Natural killer cell (primary cell): ENCODE results near the gene WLS. TPM values are rescaled to one million over a fixed set of nuclear protein-coding genes. Genes with fewer than 3 reads are reported as not detected.

Experiments used
- ATAC-seq, 3 donors: fragments of 150-1000 bp in 2 of 3; fragments of 200-7000 bp in 1 of 3; cut with Tn5 transposase; 1 replicate in 1 of 3; 2 replicates in 2 of 3; pipeline ENCODE4 v1.10.0; 2021; ENCODE audit warnings: mild to moderate bottlenecking in 2 of 3, moderate library complexity in 2 of 3
- DNase-seq, 2 donors: peaks; one replicate each; pipeline versions ENCODE4 v3.0.0 to v3.0.0-alpha.2; 2013 to 2021; ENCODE audit warnings: mixed read lengths in 1 of 2
- H3K27ac ChIP-seq: one replicate; pipeline ENCODE4 v1.5.1; 2013; ENCODE audit warnings: mild to moderate bottlenecking, low read length
- H3K27me3 ChIP-seq: one replicate; pipeline ENCODE4 v1.6.1; 2013; ENCODE audit warnings: low read length; ENCODE audit not compliant: control insufficient read depth, insufficient read depth
- H3K36me3 ChIP-seq: one replicate; pipeline ENCODE4 v1.6.1; 2013; ENCODE audit warnings: low read length; ENCODE audit not compliant: control insufficient read depth, insufficient read depth
- H3K4me1 ChIP-seq: one replicate; pipeline ENCODE4 v1.6.1; 2013; ENCODE audit warnings: low read length; ENCODE audit not compliant: control insufficient read depth, insufficient read depth
- H3K4me3 ChIP-seq: one replicate; pipeline ENCODE4 v1.5.1; 2013; ENCODE audit warnings: low read length
- H3K9me3 ChIP-seq: one replicate; pipeline ENCODE4 v1.6.1; 2013; ENCODE audit warnings: low read length; ENCODE audit not compliant: control insufficient read depth, insufficient read depth
- H3K27ac Mint-ChIP-seq, 2 donors: one replicate each; pipeline ENCODE4 v1.8.0; 2022; ENCODE audit warnings: mild to moderate bottlenecking in 2 of 2, mixed read lengths in 2 of 2, moderate library complexity in 1 of 2
- H3K27me3 Mint-ChIP-seq, 2 donors: one replicate each; pipeline ENCODE4 v1.8.0; 2022; ENCODE audit warnings: low read depth in 2 of 2, mixed read lengths in 2 of 2
- H3K36me3 Mint-ChIP-seq: one replicate; pipeline ENCODE4 v1.8.0; 2022; ENCODE audit warnings: mixed read lengths
- H3K4me1 Mint-ChIP-seq, 2 donors: one replicate each; pipeline ENCODE4 v1.8.0; 2022; ENCODE audit warnings: mixed read lengths in 2 of 2
- H3K4me3 Mint-ChIP-seq: one replicate; pipeline ENCODE4 v1.8.0; 2022; ENCODE audit warnings: mild to moderate bottlenecking, moderate library complexity, mixed read lengths
- H3K9me3 Mint-ChIP-seq, 2 donors: one replicate each; pipeline ENCODE4 v1.8.0; 2022; ENCODE audit warnings: mixed read lengths in 2 of 2
- WGBS: methylation state at CpG from one replicate; pipeline ENCODE4 v1.1.7; 2013; ENCODE audit warnings: missing lambda C conversion rate; ENCODE audit not compliant: insufficient coverage; 5-methylcytosine and 5-hydroxymethylcytosine counted together
- intact Hi-C: fragments of 100-400 bp; cut with micrococcal nuclease; formaldehyde crosslinking; loops from one replicate; pipeline ENCODE4 v1.14.2; 2022
- total RNA-seq, 4 donors: library from RNA; stranded (reverse); fragments of 120-200 nt in 1 of 4; gene quantifications; one replicate each; pipeline versions ENCODE4 v1.2.3 to v1.2.4, GENCODE V29; 2013 to 2022
- TF ChIP-seq, protein P1 (sequence below): fragments of 200-600 bp; IDR thresholded peaks from one replicate; pipeline ENCODE4 v1.8.0; 2022; ENCODE audit warnings: antibody characterized with exemption

WLS gene
- total RNA-seq, 3 donors from 2014 or later (not counting 1 experiment from before 2014, with no cell fraction given), result 0.75 to 1.4 TPM; not detected in 1

DNA sequence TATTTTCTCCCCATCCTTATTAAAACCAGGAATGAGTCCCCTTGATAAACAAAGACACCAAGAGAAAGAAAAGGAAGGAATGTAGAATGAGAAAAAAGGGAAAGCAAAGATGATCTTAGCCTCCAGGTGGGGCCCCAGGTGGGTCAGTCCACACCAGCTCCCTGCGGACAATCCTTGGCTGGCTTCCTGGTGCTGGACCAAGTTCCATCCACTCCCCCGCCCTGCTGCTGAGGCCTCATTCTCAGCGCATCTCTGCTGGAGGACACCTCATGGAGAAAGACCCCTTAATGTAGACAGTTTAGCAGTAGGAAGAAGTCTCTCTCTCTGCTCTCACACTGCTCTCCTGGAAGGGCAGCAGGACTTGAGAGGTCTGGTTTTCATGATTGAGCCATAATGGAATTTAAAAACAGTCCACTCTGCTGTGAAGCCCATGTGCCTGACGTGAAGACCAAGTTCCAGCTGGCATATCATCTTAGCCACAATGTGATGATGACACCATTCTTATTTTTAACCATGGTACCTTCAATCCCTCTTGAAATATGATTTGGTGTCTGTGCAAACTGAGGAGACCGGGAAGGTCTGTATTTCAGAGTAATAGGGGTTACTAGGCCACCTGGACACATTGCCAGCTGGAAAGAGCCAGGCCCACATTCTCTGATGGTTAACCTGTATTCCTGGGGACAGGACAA, 83.1 kb downstream of the WLS start:
- H3K27ac ChIP-seq, result no peak overlapping the region
- no peak for DNase-seq
- Mint-ChIP-seq H3K4me3 (no peak overlapping the region), H3K9me3 (no peaks in the 10 kb centered on the region), H3K27ac (no peak overlapping the region), H3K36me3 (no peaks in the 10 kb centered on the region), H3K27me3 (no peaks in the 10 kb centered on the region), H3K4me1 (no peaks in the 10 kb centered on the region)
- no peak for ATAC-seq
- no peaks in the 10 kb centered on the region for H3K4me1 ChIP-seq
- intact Hi-C loops, result no loop called here
- no peaks in the 10 kb centered on the region for H3K27me3 ChIP-seq
- no peak overlapping the region for H3K4me3 ChIP-seq
- 83% methylated on average over 5 of the region's 5 CpGs for WGBS
- no peaks in the 10 kb centered on the region for H3K9me3 ChIP-seq
- no peaks in the 10 kb centered on the region for H3K36me3 ChIP-seq
- TF ChIP-seq, protein P1, sequence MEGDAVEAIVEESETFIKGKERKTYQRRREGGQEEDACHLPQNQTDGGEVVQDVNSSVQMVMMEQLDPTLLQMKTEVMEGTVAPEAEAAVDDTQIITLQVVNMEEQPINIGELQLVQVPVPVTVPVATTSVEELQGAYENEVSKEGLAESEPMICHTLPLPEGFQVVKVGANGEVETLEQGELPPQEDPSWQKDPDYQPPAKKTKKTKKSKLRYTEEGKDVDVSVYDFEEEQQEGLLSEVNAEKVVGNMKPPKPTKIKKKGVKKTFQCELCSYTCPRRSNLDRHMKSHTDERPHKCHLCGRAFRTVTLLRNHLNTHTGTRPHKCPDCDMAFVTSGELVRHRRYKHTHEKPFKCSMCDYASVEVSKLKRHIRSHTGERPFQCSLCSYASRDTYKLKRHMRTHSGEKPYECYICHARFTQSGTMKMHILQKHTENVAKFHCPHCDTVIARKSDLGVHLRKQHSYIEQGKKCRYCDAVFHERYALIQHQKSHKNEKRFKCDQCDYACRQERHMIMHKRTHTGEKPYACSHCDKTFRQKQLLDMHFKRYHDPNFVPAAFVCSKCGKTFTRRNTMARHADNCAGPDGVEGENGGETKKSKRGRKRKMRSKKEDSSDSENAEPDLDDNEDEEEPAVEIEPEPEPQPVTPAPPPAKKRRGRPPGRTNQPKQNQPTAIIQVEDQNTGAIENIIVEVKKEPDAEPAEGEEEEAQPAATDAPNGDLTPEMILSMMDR, result no peak

DNA sequence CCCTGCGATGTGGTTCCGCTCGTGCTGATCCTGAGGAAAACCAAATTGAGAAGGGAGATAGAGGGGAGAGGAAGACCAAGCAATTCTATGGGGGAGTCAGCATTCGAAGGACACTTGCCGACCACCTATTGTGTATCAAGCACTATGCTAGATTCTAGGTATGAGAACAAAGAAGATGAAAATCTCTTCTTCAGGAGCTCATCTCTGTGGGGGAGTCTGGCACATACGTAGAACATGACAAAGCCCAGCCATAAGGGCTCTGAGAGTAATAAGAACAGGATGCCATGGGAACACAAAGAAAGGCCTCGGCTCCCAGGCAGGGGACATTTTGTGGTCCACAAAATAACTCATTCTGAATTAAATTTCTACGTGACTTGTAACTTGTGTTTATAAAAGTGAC, 83.7 kb downstream of the WLS start:
- ATAC-seq (no peak), DNase-seq (no peak)
- no peak overlapping the region for H3K4me3 Mint-ChIP-seq
- no peaks in the 10 kb centered on the region for H3K36me3 Mint-ChIP-seq
- H3K9me3 Mint-ChIP-seq, result no peaks in the 10 kb centered on the region
- Histone ChIP-seq H3K9me3 (no peaks in the 10 kb centered on the region), H3K36me3 (no peaks in the 10 kb centered on the region), H3K4me3 (no peak overlapping the region), H3K27me3 (no peaks in the 10 kb centered on the region), H3K4me1 (no peaks in the 10 kb centered on the region), H3K27ac (no peak overlapping the region)
- no peaks in the 10 kb centered on the region for H3K27me3 Mint-ChIP-seq
- no peaks in the 10 kb centered on the region for H3K4me1 Mint-ChIP-seq
- TF ChIP-seq, protein P1, result no peak
- intact Hi-C loops, result no loop called here
- 97% methylated on average over 7 of the region's 8 CpGs for WGBS
- no peak overlapping the region for H3K27ac Mint-ChIP-seq

DNA sequence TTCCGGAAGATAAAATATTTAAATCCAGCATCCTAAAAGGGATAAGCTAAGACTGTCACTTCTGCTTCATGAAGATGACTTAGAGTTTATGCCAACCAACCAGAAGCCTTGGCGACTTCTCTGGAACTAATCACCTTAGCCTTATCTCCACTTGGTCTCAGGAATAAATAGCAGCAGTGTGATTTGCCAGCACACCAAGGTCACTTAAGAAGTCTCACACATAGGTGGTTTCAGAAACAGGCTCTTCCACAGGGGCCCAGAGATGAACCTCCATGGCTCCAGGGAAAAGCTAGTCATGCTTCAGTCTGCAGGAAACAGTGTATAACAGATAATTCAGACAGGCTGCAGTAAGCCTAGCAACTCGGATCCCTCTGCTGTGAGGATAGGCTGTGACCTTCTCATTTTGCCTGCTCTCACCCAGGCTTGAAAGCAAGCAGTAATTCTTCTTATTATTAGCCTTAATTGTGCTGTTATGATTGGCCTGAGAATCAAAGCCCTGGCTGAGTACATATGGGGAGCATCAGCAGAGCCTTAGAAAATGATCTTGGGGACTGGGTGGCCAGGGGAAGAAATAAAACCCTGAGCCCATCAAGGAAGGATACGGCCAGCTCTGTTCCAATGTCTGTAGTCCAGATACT, 84.7 kb downstream of the WLS start:
- Histone ChIP-seq H3K9me3 (no peaks in the 10 kb centered on the region), H3K36me3 (no peaks in the 10 kb centered on the region), H3K27me3 (no peaks in the 10 kb centered on the region), H3K4me1 (no peaks in the 10 kb centered on the region), H3K4me3 (no peak overlapping the region), H3K27ac (no peak overlapping the region)
- no peak overlapping the region for H3K4me3 Mint-ChIP-seq
- no peaks in the 10 kb centered on the region for H3K27me3 Mint-ChIP-seq
- no peak overlapping the region for H3K27ac Mint-ChIP-seq
- ATAC-seq (no peak), DNase-seq (no peak)
- no peaks in the 10 kb centered on the region for H3K36me3 Mint-ChIP-seq
- TF ChIP-seq, protein P1, result no peak
- H3K4me1 Mint-ChIP-seq, result no peaks in the 10 kb centered on the region
- no peaks in the 10 kb centered on the region for H3K9me3 Mint-ChIP-seq
- intact Hi-C loops, result no loop called here
- 77% methylated on average over 4 of the region's 4 CpGs for WGBS
